ENCODE data around the gene NAP1L1.

GRCh38 chr12:76083904-76084862 is at the start of gene NAP1L1:
- TF ChIP-seq CTCF (IDR thresholded peaks at IDR 0.05; ENCODE audit: borderline replicate concordance, extremely low read depth, low read length, poor library complexity, severe bottlenecking), result no peak
- no peak for TF ChIP-seq EZH2 (IDR thresholded peaks at IDR 0.05; ENCODE audit: borderline replicate concordance, low read depth, low read length, severe bottlenecking)
